ENCODE results near the gene MEOX1.
"Not testable (repeated sequence)": the region's sequence is repeated elsewhere in the genome, so short reads cannot be mapped to it uniquely, and the experiment has no call there.

Gene MEOX1

GRCh38 chr17:43615330-43616028, 46.2 kb downstream of the MEOX1 start:
- DNase-seq = no peak

GRCh38 chr17:43614561-43614960, 47.2 kb downstream of the MEOX1 start:
- DNase-seq = no peak

GRCh38 chr17:43613917-43614316, 47.8 kb downstream of the MEOX1 start:
- no peak for DNase-seq

GRCh38 chr17:43612515-43612914, 49.2 kb downstream of the MEOX1 start:
- no peak for DNase-seq

- DNase-seq = no peak
Measured at GRCh38 chr17:43611230-43611969, 50.3 kb downstream of the MEOX1 start.

GRCh38 chr17:43609613-43610385, 51.9 kb downstream of the MEOX1 start:
- DNase-seq = no peak

- peak; percentile 52 to 72 for DNase-seq
Measured at GRCh38 chr17:43608313-43608712, 53.4 kb downstream of the MEOX1 start.

- DNase-seq = no peak
Measured at GRCh38 chr17:43604549-43604948, 57.2 kb downstream of the MEOX1 start.

GRCh38 chr17:43603321-43603720, 58.4 kb downstream of the MEOX1 start:
- no peak for DNase-seq

GRCh38 chr17:43602556-43602955, 59.2 kb downstream of the MEOX1 start:
- DNase-seq = not testable (repeated sequence)

GRCh38 chr17:43601280-43602039, 60.3 kb downstream of the MEOX1 start:
- no peak for DNase-seq

GRCh38 chr17:43599835-43600234, 61.9 kb downstream of the MEOX1 start:
- DNase-seq = no peak

GRCh38 chr17:43599046-43599395, 62.7 kb downstream of the MEOX1 start:
- no peak for DNase-seq

- no peak for DNase-seq
Measured at GRCh38 chr17:43598357-43599045, 63.2 kb downstream of the MEOX1 start.

GRCh38 chr17:43597624-43598356, 63.9 kb downstream of the MEOX1 start:
- no peak for DNase-seq

GRCh38 chr17:43595466-43595865, 66.3 kb downstream of the MEOX1 start:
- no peak for DNase-seq

- no peak for DNase-seq
Measured at GRCh38 chr17:43591779-43592562, 69.8 kb downstream of the MEOX1 start.

- DNase-seq = no peak
Measured at GRCh38 chr17:43591001-43591400, 70.7 kb downstream of the MEOX1 start.

All from activated CD4-positive, alpha-beta T cell treated with anti-CD3 and anti-CD28 coated beads, Interleukin-2, amount 50 U/mL, for 48 hours (primary cell).